Ovary (tissue), 9 donors: ENCODE results near the gene PDE6D. TPM values are rescaled to one million over a fixed set of nuclear protein-coding genes. Genes with fewer than 3 reads are reported as not detected.

Experiments
- DNase-seq, 5 donors: peaks; one replicate each; pipeline ENCODE4 v3.0.0-alpha.2; 2019 to 2020
- H3K27ac ChIP-seq, 2 donors: fragments of 200-600 bp; one replicate each; pipeline versions ENCODE4 v1.5.1 to v1.8.0; 2019 to 2022
- H3K27me3 ChIP-seq: fragments of 200-600 bp; one replicate; pipeline ENCODE4 v1.8.0; 2022
- H3K36me3 ChIP-seq: fragments of 200-600 bp; sonication (generic); one replicate; pipeline ENCODE4 v1.5.1; 2019
- H3K4me1 ChIP-seq: one replicate; pipeline ENCODE4 v1.8.1; 2013; ENCODE audit warnings: mild to moderate bottlenecking, moderate library complexity; ENCODE audit not compliant: insufficient read depth
- H3K4me3 ChIP-seq: fragments of 200-600 bp; sonication (generic); one replicate; pipeline ENCODE4 v1.5.1; 2017
- H3K9me3 ChIP-seq, 2 donors: fragments of 200-600 bp in 1 of 2; sonication (generic) in 1 of 2; one replicate each; pipeline versions ENCODE4 v1.5.1 to v1.8.1; 2013 to 2019; ENCODE audit warnings: mild to moderate bottlenecking in 1 of 2, moderate library complexity in 1 of 2
- CTCF ChIP-seq, 3 donors: fragments of 450-650 bp in 2 of 3; fragments of 200-600 bp in 1 of 3; IDR thresholded peaks; one replicate each; pipeline versions ENCODE4 v1.5.1 to v1.8.0; 2016 to 2022; ENCODE audit warnings: antibody characterized with exemption in 3 of 3, mild to moderate bottlenecking in 1 of 3
- EP300 ChIP-seq: sonication (generic); formaldehyde crosslinking; IDR thresholded peaks from one replicate; pipeline ENCODE4 v1.6.1; 2017; ENCODE audit warnings: antibody characterized with exemption
- POLR2A ChIP-seq: fragments of 450-650 bp; IDR thresholded peaks from one replicate; pipeline ENCODE4 v1.6.1; 2017; ENCODE audit warnings: antibody characterized with exemption, mild to moderate bottlenecking, moderate library complexity
- WGBS, 3 donors: extraction: QIAGEN DNeasy Blood & Tissue Kit in 1 of 3; methylation state at CpG; one replicate each; pipeline versions ENCODE4 v1.1.5 to v1.1.7; 2013 to 2017; 5-methylcytosine and 5-hydroxymethylcytosine counted together
- intact Hi-C, 4 donors: fragments of 100-400 bp; cut with DNase I; formaldehyde crosslinking; loops; one replicate each; pipeline versions ENCODE4 v1.11.0 to v1.15.1; 2022 to 2023
- polyA plus RNA-seq, 2 donors: library from polyadenylated mRNA; stranded (reverse); fragments of 200-250 nt in 1 of 2; fragments of 350-450 nt in 1 of 2; fragmentation: Illumina TruSeq in 1 of 2; extraction: RNeasy Lipid Tissue Mini Kit (QIAGEN cat#74804) in 1 of 2; gene quantifications; one replicate each; pipeline ENCODE4 v1.2.3, GENCODE V29; 2013 to 2014
- total RNA-seq, 7 donors: library from RNA; depleted of rRNA in 2 of 7; stranded (reverse); fragments of >200 nt in 2 of 7; fragmentation: NEBNext Ultra II Directional in 3 of 7; extraction: Animal tissue kit (Norgen Biotek cat#: 25700) in 3 of 7; gene quantifications; one replicate each; pipeline versions ENCODE4 v1.1.0 to v1.2.4, GENCODE V29; 2016 to 2023
- donor health status: DM: no; HTN: no; CAD: no; lungs with moderate emphysema.
- donor health status: DM: no; HTN: no; CAD: no.
- donor health status: Bipolar disorder and iron deficiency.
- donor health status: DM: yes; HTN: yes; CAD: no.
- donor health status: DM: no; HTN: no; CAD: no.
- donor health status: DM: yes; HTN: yes; CAD: no.

Gene PDE6D
- total and polyA plus RNA-seq, 9 donors: 13.7 to 32.9 (median 17.8) TPM

DNA sequence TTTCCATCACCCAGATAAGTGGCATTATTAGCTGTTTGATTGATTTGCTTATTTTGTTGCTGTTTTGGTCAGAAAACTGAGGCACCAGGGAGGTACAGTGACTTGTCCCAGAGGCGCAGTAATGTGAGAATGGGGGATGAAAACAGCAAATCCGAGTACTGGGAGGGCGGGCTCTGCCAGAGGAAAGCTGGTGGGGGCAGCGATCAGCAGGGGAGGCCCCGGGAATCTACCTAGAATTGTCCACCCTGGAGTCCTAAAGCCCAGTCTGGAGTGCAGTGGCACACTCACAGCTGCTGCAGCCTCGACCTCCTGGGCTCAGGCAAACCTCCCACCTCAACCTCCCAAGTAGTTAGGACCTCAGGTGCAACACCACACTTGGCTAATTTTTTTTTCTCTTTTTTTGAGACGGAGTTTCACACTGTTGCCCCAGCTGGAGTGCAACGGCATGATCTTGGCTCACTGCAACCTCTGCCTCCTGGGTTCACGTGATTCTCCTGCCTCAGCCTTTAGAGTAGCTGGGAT lies 89.8 kb downstream of the PDE6D start:
- TF ChIP-seq CTCF (IDR thresholded peaks at IDR 0.05) (no peak), EP300 (no peak), POLR2A (no peak)
- intact Hi-C loops: no loop called here
- 30 to 41% (median 31%) methylated on average over 9 of the region's 9 CpGs for WGBS, 3 donors

GRCh38 chr2:231689124-231689893 lies 91.8 kb downstream of the PDE6D start:
- 75 to 81% (median 78%) methylated on average over 15 of the region's 15 CpGs for WGBS, 3 donors
- TF ChIP-seq POLR2A: no peak
- TF ChIP-seq EP300: no peak
- TF ChIP-seq CTCF (IDR thresholded peaks at IDR 0.05): no peak
- Histone ChIP-seq H3K36me3 (no peaks in the 10 kb centered on the region), H3K27me3 (no peaks in the 10 kb centered on the region), H3K27ac (no peak overlapping the region), H3K4me1 (peaks cover 3% of the 10 kb centered on the region), H3K4me3 (no peak overlapping the region), H3K9me3 (no peaks in the 10 kb centered on the region)
- intact Hi-C loops: no loop called here
- no peak for DNase-seq

More for the DNA sequence above, 89.8 kb downstream of the PDE6D start:
- H3K9me3 ChIP-seq: no peaks in the 10 kb centered on the region
- H3K27me3 ChIP-seq: no peaks in the 10 kb centered on the region
- no peak for DNase-seq
- no peaks in the 10 kb centered on the region for H3K4me1 ChIP-seq
- no peak overlapping the region for H3K27ac ChIP-seq
- no peaks in the 10 kb centered on the region for H3K36me3 ChIP-seq
- no peak overlapping the region for H3K4me3 ChIP-seq

- H3K36me3 ChIP-seq: no peaks in the 10 kb centered on the region
- H3K27me3 ChIP-seq: no peaks in the 10 kb centered on the region
- TF ChIP-seq EP300 (no peak), CTCF (IDR thresholded peaks at IDR 0.05) (no peak), POLR2A (no peak)
- no peak overlapping the region for H3K27ac ChIP-seq
- WGBS, 3 donors: 77 to 79% (median 78%) methylated on average over 17 of the region's 17 CpGs
- no peaks in the 10 kb centered on the region for H3K9me3 ChIP-seq
- H3K4me3 ChIP-seq: no peak overlapping the region
- H3K4me1 ChIP-seq: peaks cover 3% of the 10 kb centered on the region
- no peak for DNase-seq
- intact Hi-C loops: no loop called here
Observed at GRCh38 chr2:231688719-231689118, 92.4 kb downstream of the PDE6D start.

GRCh38 chr2:231687961-231688360 lies 93.1 kb downstream of the PDE6D start:
- DNase-seq: no peak
- Histone ChIP-seq H3K36me3 (no peaks in the 10 kb centered on the region), H3K9me3 (no peaks in the 10 kb centered on the region), H3K4me3 (no peak overlapping the region), H3K27ac (no peak overlapping the region), H3K27me3 (no peaks in the 10 kb centered on the region), H3K4me1 (peaks cover 3% of the 10 kb centered on the region)
- WGBS, 3 donors: 90 to 96% (median 90%) methylated on average over 4 of the region's 4 CpGs
- intact Hi-C loops: no loop called here
- no peak for TF ChIP-seq CTCF (IDR thresholded peaks at IDR 0.05)
- TF ChIP-seq EP300: no peak
- no peak for TF ChIP-seq POLR2A
